CD14-positive monocyte (primary cell): ENCODE results near the gene TIFAB. TPM values are rescaled to one million over a fixed set of nuclear protein-coding genes. Genes with fewer than 3 reads are reported as not detected.
A peak's percentile ranks its signal among the peaks of the same experiment; 100 is the strongest.

Experiments used
- DNase-seq, 3 donors: peaks; one replicate each; pipeline ENCODE4 v3.0.0-alpha.2; 2011 to 2022
- H2AFZ ChIP-seq: 2 replicates; pipeline ENCODE4 v1.6.0; 2012; ENCODE audit warnings: mild to moderate bottlenecking, low read depth, low read length, inconsistent platforms; ENCODE audit not compliant: insufficient read depth, poor library complexity, severe bottlenecking
- H3K27ac ChIP-seq, 2 donors: 1 replicate in 1 of 2; 2 replicates in 1 of 2; pipeline ENCODE4 v1.5.1; 2012 to 2013; ENCODE audit warnings: low read length in 2 of 2, control low read depth in 1 of 2, inconsistent platforms in 1 of 2, low read depth in 1 of 2, mild to moderate bottlenecking in 1 of 2
- H3K27me3 ChIP-seq, 2 donors: one replicate each; pipeline versions ENCODE4 v1.6.0 to v1.6.1; 2011 to 2013; ENCODE audit warnings: low read length in 2 of 2; ENCODE audit not compliant: control insufficient read depth in 2 of 2, insufficient read depth in 2 of 2
- H3K36me3 ChIP-seq, 2 donors: replicated peaks in 1 of 2; 1 replicate in 1 of 2; 2 replicates in 1 of 2; pipeline versions ENCODE4 v1.5.1 to v1.6.1; 2012 to 2013; ENCODE audit warnings: low read length in 2 of 2, control low read depth in 1 of 2, inconsistent platforms in 1 of 2, mild to moderate bottlenecking in 1 of 2; ENCODE audit not compliant: insufficient read depth in 2 of 2, control insufficient read depth in 1 of 2
- H3K4me1 ChIP-seq, 2 donors: 1 replicate in 1 of 2; 2 replicates in 1 of 2; pipeline versions ENCODE4 v1.5.1 to v1.6.1; 2012 to 2013; ENCODE audit warnings: low read length in 2 of 2, control low read depth in 1 of 2, inconsistent platforms in 1 of 2, mild to moderate bottlenecking in 1 of 2, moderate library complexity in 1 of 2; ENCODE audit not compliant: insufficient read depth in 2 of 2, control insufficient read depth in 1 of 2
- H3K4me2 ChIP-seq: replicated peaks from 2 replicates; pipeline ENCODE3; 2012; ENCODE audit warnings: low read length, moderate library complexity, mild to moderate bottlenecking; ENCODE audit not compliant: poor library complexity, severe bottlenecking; ENCODE audit errors: extremely low read depth
- H3K4me3 ChIP-seq, 3 experiments: fragments of 200-600 bp in 1 of 3; sonication (generic) in 1 of 3; replicated peaks in 1 of 3; 1 replicate in 2 of 3; 2 replicates in 1 of 3; pipeline ENCODE4 v1.5.1; 2011 to 2013; ENCODE audit warnings: low read length in 3 of 3, mild to moderate bottlenecking in 3 of 3, control low read depth in 2 of 3, low read depth in 2 of 3, inconsistent platforms in 1 of 3, moderate library complexity in 1 of 3
- H3K79me2 ChIP-seq: 2 replicates; pipeline ENCODE4 v1.6.0; 2012; ENCODE audit warnings: mild to moderate bottlenecking, control low read depth, inconsistent platforms, low read length, moderate library complexity; ENCODE audit not compliant: insufficient read depth
- H3K9ac ChIP-seq: 2 replicates; pipeline ENCODE4 v1.6.0; 2017; ENCODE audit warnings: low read length, mild to moderate bottlenecking; ENCODE audit not compliant: insufficient read depth, poor library complexity, severe bottlenecking
- H3K9me3 ChIP-seq, 2 donors: replicated peaks in 1 of 2; 1 replicate in 1 of 2; 2 replicates in 1 of 2; pipeline versions ENCODE4 v1.5.1 to v1.6.1; 2012 to 2013; ENCODE audit warnings: low read length in 2 of 2, control low read depth in 1 of 2; ENCODE audit not compliant: control insufficient read depth in 1 of 2, insufficient read depth in 1 of 2
- H4K20me1 ChIP-seq: 2 replicates; pipeline ENCODE4 v1.6.0; 2012; ENCODE audit warnings: mild to moderate bottlenecking, low read length, control low read depth, moderate library complexity; ENCODE audit not compliant: insufficient read depth
- H3K27ac Mint-ChIP-seq, 7 donors: one replicate each; pipeline ENCODE4 v1.8.0; 2020; ENCODE audit warnings: mild to moderate bottlenecking in 7 of 7, mixed read lengths in 7 of 7, moderate library complexity in 6 of 7, inconsistent platforms in 2 of 7
- H3K27me3 Mint-ChIP-seq, 3 donors: one replicate each; pipeline ENCODE4 v1.8.0; 2021 to 2022; ENCODE audit warnings: low read depth in 3 of 3, mild to moderate bottlenecking in 3 of 3, mixed read lengths in 3 of 3, moderate library complexity in 3 of 3, inconsistent platforms in 1 of 3
- H3K36me3 Mint-ChIP-seq, 2 donors: one replicate each; pipeline ENCODE4 v1.8.0; 2020; ENCODE audit warnings: mixed read lengths in 2 of 2, inconsistent platforms in 1 of 2, mild to moderate bottlenecking in 1 of 2
- H3K4me1 Mint-ChIP-seq: one replicate; pipeline ENCODE4 v1.8.0; 2020; ENCODE audit warnings: mild to moderate bottlenecking, mixed read lengths
- H3K4me3 Mint-ChIP-seq, 2 donors: one replicate each; pipeline ENCODE4 v1.8.0; 2020; ENCODE audit warnings: mild to moderate bottlenecking in 2 of 2, mixed read lengths in 2 of 2, moderate library complexity in 1 of 2
- H3K9me3 Mint-ChIP-seq, 7 donors: one replicate each; pipeline ENCODE4 v1.8.0; 2020 to 2022; ENCODE audit warnings: mixed read lengths in 7 of 7, mild to moderate bottlenecking in 6 of 7, moderate library complexity in 6 of 7, inconsistent platforms in 2 of 7
- WGBS: methylation state at CpG from one replicate; pipeline ENCODE4 v1.1.5; 2013; ENCODE audit warnings: missing lambda C conversion rate; ENCODE audit not compliant: insufficient coverage; 5-methylcytosine and 5-hydroxymethylcytosine counted together
- intact Hi-C, 2 donors: fragments of 100-400 bp; cut with micrococcal nuclease; formaldehyde crosslinking; loops; one replicate each; pipeline versions ENCODE4 v1.15.0 to v1.15.1; 2023
- polyA plus RNA-seq, 3 donors: library from polyadenylated mRNA; depleted of rRNA in 1 of 3; unstranded in 2 of 3; stranded (reverse) in 1 of 3; fragments of 300-500 nt in 2 of 3; fragments of >200 nt in 1 of 3; fragmentation: Illumina TruSeq in 2 of 3; gene quantifications; 1 replicate in 2 of 3; 2 replicates in 1 of 3; pipeline ENCODE4 v1.2.3, GENCODE V29; 2012 to 2021
- TF ChIP-seq, protein P1 (sequence below): fragments of 200-600 bp; IDR thresholded peaks from one replicate; pipeline ENCODE4 v1.8.0; 2022; ENCODE audit warnings: antibody characterized with exemption, mild to moderate bottlenecking

TIFAB gene
- polyA plus RNA-seq, 3 donors: 0.29 to 0.71 (median 0.50) TPM

DNA sequence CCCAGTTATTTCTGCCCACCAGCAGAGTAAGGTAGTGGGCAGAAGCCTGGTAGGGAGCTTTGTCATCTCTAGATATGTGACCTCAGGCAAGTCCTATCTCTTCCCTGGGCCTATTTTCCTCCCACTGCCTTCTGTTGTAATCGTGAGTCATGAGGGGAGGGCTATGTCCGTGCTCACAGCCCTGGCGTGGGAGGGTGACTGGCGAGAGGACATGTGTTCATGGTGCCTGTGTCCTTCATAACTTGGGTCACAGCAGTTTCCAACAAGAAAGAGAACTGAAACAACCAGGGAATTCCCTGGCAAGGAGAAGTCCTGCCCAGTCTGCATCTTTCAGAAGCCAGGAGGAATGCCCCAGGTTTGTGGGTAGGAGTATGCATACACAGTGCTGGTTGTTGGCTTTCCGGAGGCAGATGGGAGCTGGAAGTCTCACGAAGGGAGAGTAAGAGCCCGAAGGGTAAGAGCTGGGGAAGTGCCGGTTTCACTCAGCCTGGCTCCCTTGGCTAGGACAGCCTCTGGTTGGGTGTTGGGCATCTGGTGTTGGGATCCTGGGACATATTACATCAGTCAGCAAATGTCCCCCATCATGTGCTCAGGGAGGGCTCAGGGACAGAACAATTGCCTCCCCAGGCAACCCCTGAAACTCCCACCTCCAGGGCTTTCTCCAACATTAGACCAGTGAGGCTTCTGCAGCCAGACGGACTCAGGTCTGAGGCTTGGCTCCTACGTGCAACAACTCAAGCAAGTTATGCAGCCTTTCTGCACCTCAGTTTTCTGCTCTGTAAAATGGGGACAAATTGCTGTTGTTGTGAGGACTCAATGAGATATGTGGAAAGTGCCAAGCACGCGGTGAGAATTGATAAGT, 4.3 kb upstream of the TIFAB start:
- WGBS: 12% methylated on average over 7 of the region's 12 CpGs
- H2AFZ ChIP-seq: no peak overlapping the region
- no peaks in the 10 kb centered on the region for H3K9me3 Mint-ChIP-seq

DNA sequence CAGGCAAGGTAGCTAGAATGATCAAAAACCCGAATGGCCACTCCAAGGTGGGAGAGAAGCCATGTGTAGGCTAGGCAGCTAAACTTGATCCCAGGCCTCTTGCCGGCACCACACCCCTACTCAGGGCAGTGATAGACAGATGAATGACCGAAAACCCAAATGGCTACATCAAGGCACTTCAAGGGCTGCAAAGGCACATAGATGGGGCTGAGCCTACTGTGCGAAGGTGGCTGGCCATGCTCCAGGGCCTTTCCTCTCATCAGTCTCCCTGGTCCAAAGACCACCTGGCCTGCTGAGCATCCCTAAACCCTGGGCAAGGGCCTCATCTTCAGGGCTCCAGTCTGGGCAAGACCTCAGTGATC, 3.7 kb upstream of the TIFAB start:
- H3K36me3 Mint-ChIP-seq: peaks cover 0 to 4% of the 10 kb centered on the region in 2 donors
- no peak overlapping the region for H3K9ac ChIP-seq
- peaks cover 55 to 56% of the 10 kb centered on the region in 2 donors for H3K4me1 ChIP-seq
- H3K9me3 Mint-ChIP-seq: no peaks in the 10 kb centered on the region
- H3K4me1 Mint-ChIP-seq: peaks cover 58% of the 10 kb centered on the region
- H3K4me2 ChIP-seq: peak overlapping the region; percentile 40
- intact Hi-C loops: loop anchor here (5.0 kb wide), 2 partner anchors 34 to 59 kb away; partner anchors contain the start of gene MACROH2A1 (in 2 of the 2)
- no peak overlapping the region for H2AFZ ChIP-seq
- no peaks in the 10 kb centered on the region for H3K27me3 ChIP-seq
- H3K27ac ChIP-seq: peak overlapping the region; percentile 76 to 83
- TF ChIP-seq, protein P1, sequence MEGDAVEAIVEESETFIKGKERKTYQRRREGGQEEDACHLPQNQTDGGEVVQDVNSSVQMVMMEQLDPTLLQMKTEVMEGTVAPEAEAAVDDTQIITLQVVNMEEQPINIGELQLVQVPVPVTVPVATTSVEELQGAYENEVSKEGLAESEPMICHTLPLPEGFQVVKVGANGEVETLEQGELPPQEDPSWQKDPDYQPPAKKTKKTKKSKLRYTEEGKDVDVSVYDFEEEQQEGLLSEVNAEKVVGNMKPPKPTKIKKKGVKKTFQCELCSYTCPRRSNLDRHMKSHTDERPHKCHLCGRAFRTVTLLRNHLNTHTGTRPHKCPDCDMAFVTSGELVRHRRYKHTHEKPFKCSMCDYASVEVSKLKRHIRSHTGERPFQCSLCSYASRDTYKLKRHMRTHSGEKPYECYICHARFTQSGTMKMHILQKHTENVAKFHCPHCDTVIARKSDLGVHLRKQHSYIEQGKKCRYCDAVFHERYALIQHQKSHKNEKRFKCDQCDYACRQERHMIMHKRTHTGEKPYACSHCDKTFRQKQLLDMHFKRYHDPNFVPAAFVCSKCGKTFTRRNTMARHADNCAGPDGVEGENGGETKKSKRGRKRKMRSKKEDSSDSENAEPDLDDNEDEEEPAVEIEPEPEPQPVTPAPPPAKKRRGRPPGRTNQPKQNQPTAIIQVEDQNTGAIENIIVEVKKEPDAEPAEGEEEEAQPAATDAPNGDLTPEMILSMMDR: no peak
- H3K4me3 ChIP-seq: peak overlapping the region in 1 of 3 experiments; percentile 17
- no peaks in the 10 kb centered on the region for H3K36me3 ChIP-seq
- H4K20me1 ChIP-seq: no peaks in the 10 kb centered on the region
- H3K9me3 ChIP-seq: no peaks in the 10 kb centered on the region
- H3K79me2 ChIP-seq: peaks cover 19% of the 10 kb centered on the region
- no peak for DNase-seq
- H3K4me3 Mint-ChIP-seq: no peak overlapping the region
- H3K27ac Mint-ChIP-seq: peak overlapping the region; percentile 89 to 95 (median 92)
- peaks cover 0 to 12% (median under 1%) of the 10 kb centered on the region in 3 donors for H3K27me3 Mint-ChIP-seq
- 100% methylated on average over 4 of the region's 4 CpGs for WGBS

More for the DNA sequence above, 4.3 kb upstream of the TIFAB start:
- Histone ChIP-seq H3K27me3 (no peaks in the 10 kb centered on the region), H3K79me2 (peaks cover 13% of the 10 kb centered on the region), H3K36me3 (no peaks in the 10 kb centered on the region), H3K4me1 (peaks cover 49 to 50% of the 10 kb centered on the region in 2 donors), H3K27ac (peak overlapping the region; percentile 76 to 83), H3K4me3 (peak overlapping the region in 1 of 3 experiments; percentile 17), H3K9ac (peak overlapping the region; percentile 2), H3K4me2 (peak overlapping the region; percentile 40), H3K9me3 (no peaks in the 10 kb centered on the region), H4K20me1 (no peaks in the 10 kb centered on the region)
- Mint-ChIP-seq H3K4me1 (peaks cover 51% of the 10 kb centered on the region), H3K4me3 (peak overlapping the region; percentile 40 to 74), H3K36me3 (peaks cover 0 to 4% of the 10 kb centered on the region in 2 donors), H3K27ac (peak overlapping the region; percentile 89 to 98 (median 92)), H3K27me3 (peaks cover 0 to 12% (median 0%) of the 10 kb centered on the region in 3 donors)
- peak; percentile 93 to 100 (median 96) for DNase-seq
- intact Hi-C loops: loop anchor here (5.0 kb wide), 2 partner anchors 34 to 59 kb away; partner anchors contain the start of gene MACROH2A1 (in 2 of the 2)
- TF ChIP-seq, protein P1: no peak
